ENCODE measurements around the gene KRTAP10-1. TPM values are rescaled to one million over a fixed set of nuclear protein-coding genes. Genes with fewer than 3 reads are reported as not detected.

The KRTAP10-1 gene
- total RNA-seq, 2 experiments from 2014 or later = not detected

DNA sequence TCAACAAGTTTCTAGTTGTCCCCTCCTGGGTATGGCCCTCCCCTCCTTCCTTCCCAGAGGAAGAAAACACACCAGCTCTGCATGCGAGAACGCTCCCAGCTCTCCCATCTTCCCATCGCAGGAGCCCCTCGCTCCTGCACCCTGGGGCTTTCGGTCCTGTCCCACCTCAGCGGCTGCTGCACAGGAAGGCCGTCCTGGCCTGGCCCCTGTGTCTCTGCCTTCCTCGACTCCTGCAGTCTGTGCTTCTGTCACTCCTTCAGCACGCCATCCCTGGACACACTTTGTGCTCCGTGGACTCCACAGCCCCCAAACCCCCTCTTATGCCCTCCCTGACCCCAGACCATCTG, 23.2 kb downstream of the KRTAP10-1 start:
- H3K9me3 Mint-ChIP-seq (ENCODE audit: low read depth) = no peaks in the 10 kb centered on the region
- DNase-seq (no peak), ATAC-seq (no peak)
- H3K4me3 Mint-ChIP-seq = no peak overlapping the region
- no peaks in the 10 kb centered on the region for H3K36me3 Mint-ChIP-seq
- no peaks in the 10 kb centered on the region for H3K27me3 Mint-ChIP-seq
- CTCF ChIA-PET = no interaction called here
- H3K4me1 Mint-ChIP-seq = no peaks in the 10 kb centered on the region
- H3K27ac Mint-ChIP-seq = no peak overlapping the region

DNA sequence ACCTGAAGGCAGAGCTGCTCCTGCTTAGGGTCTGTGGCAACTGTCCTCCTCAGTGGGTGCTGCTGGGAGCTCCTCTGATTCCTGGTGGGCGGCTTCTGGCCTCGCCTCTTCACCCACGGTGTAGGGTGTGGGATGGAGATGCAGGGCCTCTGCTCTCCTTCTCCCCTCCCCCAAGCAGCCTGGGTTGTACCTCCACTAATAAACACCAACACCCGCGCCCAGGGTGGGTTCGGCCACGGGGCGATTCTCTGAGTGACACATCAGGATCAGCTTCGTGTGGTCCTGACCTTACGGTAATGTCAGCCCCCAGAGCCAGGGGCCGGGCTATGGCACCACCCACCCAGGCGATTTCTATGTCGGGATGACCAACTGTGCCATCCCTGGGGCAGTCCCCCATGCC, 23.7 kb downstream of the KRTAP10-1 start:
- DNase-seq = no peak
- CTCF ChIA-PET = no interaction called here
- no peak for ATAC-seq
- Mint-ChIP-seq H3K27ac (no peak overlapping the region), H3K27me3 (no peaks in the 10 kb centered on the region), H3K36me3 (no peaks in the 10 kb centered on the region), H3K4me3 (no peak overlapping the region), H3K9me3 (ENCODE audit: low read depth) (no peaks in the 10 kb centered on the region), H3K4me1 (no peaks in the 10 kb centered on the region)

DNA sequence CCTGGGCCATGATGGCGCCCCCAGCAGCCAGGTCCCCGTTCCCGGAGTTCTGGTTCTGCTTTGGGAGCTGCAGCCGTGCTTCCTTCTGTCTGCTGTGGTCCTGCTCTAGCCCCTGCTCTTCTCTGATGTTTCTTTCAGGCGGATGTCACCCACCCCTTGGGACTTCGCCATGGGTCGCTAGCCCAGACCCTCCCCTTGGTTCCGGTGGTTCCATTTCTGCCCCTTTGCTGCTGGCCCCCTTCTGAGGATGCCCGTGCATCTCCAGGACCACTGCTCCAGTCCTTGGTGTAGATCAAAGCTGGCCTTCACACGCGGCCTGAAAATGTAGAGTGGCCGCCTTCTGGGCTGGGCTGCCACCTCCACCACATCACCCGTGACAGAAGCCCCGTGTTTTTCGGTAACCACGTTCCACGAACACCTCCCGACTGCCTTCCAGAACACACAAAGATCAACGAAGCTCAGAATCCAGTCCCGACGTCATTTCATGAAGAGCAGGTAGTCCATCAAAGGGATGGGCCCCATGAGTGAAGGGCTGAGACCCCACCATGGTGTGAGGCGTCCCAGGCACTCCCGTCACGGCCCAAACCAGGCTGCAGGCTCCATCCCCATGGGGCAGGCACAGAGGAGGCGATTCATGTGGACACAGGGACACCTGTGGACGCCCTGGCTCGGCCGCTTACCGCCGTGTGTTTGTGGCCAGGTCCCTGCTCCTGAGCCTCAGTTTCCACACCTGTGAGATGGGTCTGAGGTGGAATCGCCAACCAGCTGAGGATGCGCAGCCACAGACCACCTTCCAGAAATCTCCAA, 24.4 kb downstream of the KRTAP10-1 start:
- H3K36me3 Mint-ChIP-seq = no peaks in the 10 kb centered on the region
- H3K9me3 Mint-ChIP-seq (ENCODE audit: low read depth) = no peaks in the 10 kb centered on the region
- ATAC-seq = no peak
- CTCF ChIA-PET = interaction anchor here (1.4 to 8.3 kb wide), 2 partner anchors 227 to 278 kb away, joined by 3 to 99 read pairs; no protein-coding TSS in a partner anchor
- H3K4me3 Mint-ChIP-seq = no peak overlapping the region
- peaks cover under 1% of the 10 kb centered on the region for H3K4me1 Mint-ChIP-seq
- no peak overlapping the region for H3K27ac Mint-ChIP-seq
- no peaks in the 10 kb centered on the region for H3K27me3 Mint-ChIP-seq
- no peak for DNase-seq

DNA sequence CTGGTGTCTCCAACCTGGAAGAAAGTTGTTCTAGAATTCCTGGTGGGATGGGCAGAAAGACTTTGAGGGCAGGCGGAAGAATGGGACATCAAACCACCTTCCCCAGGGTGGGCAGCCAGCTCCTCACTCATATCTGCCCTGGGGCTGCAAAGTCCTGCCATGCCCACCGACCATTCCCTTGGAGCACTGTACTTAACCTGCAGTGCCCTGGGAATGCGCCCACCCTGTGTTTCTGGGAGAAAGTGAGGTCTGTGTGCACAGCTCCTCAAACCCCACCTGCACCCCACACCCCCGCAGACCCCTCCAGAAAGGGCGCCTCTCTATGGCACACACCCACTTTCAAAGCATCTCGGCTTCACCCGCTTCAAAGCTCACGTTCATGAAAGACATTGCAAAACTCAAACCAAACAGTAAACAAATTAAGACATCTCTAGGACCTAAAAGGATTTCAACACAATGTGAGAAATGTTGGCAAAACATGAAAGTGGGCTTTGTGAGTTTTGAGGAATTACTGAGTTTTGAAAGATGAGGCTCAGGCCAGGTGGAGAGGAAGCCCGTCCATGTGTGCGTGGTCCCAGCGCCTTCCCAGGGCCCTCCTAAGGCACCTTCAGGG, 25.1 kb downstream of the KRTAP10-1 start:
- Mint-ChIP-seq H3K9me3 (ENCODE audit: low read depth) (no peaks in the 10 kb centered on the region), H3K27ac (no peak overlapping the region), H3K4me3 (no peak overlapping the region), H3K36me3 (no peaks in the 10 kb centered on the region), H3K27me3 (no peaks in the 10 kb centered on the region), H3K4me1 (peaks cover 2% of the 10 kb centered on the region)
- no peak for ATAC-seq
- no peak for DNase-seq
- CTCF ChIA-PET = interaction anchor here (1.4 to 8.3 kb wide), 2 partner anchors 228 to 279 kb away, joined by 3 to 99 read pairs; no protein-coding TSS in a partner anchor

DNA sequence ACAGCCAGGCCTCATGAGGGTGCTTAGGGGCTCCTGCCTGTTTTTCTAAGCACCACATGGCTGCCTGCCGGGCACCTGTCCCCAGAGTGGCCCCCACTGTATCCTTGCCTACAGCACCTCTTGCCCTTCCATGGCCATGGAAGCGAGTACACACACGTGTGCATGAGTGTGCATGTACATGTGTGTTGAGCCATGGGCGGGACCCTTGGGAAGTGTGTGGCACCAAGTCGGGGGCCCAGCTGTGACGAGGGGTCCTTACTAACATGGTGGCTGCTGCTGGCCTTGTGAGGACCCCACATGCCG, 25.8 kb downstream of the KRTAP10-1 start:
- Mint-ChIP-seq H3K9me3 (ENCODE audit: low read depth) (no peaks in the 10 kb centered on the region), H3K27me3 (no peaks in the 10 kb centered on the region), H3K4me3 (no peak overlapping the region), H3K36me3 (no peaks in the 10 kb centered on the region), H3K4me1 (peaks cover 2% of the 10 kb centered on the region), H3K27ac (no peak overlapping the region)
- ATAC-seq (no peak), DNase-seq (no peak)
- CTCF ChIA-PET = interaction anchor here (1.4 to 8.3 kb wide), 2 partner anchors 228 to 280 kb away, joined by 3 to 99 read pairs; no protein-coding TSS in a partner anchor

DNA sequence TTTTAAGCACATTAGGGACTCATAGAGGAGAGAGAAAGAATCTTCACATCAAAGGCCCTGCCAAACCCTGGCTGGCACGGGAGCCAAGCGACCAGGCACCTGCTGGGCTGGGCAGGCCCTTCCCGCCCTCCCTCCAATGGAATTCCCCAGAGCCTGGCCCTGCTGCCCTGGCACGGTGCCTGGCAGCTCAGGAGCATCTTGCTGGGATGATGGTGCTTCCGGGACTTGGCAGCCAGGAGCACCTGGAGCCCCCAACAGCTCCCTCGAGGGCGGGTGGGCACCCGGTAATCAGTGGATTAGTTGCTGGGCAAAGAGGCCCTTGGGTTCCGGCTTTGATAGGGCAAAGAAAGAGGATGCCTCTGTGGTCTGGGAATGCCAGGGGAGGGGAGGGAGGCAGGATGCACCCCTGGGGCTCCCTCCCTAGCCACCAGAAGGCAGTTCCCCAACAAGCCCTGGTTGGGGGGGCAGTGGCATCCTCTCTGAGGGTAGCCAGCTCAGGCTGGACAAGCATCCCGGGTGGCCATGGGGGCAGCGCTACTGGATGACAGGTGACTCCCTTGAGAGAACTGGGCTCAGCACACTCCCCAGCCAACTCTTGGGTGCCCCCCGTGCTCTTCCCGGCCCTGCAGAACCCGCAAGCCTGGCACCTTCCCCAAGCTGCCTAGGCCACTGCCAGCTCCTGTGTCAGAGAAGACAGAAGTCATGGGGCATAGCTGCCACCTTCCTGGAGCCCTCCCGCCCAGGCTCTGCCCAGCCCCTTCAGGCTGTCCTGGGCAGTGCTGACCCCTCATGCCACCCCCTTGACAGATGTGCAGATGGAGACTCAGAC, 26.4 kb downstream of the KRTAP10-1 start:
- Mint-ChIP-seq H3K9me3 (ENCODE audit: low read depth) (no peaks in the 10 kb centered on the region), H3K27me3 (no peaks in the 10 kb centered on the region), H3K4me1 (peaks cover 2% of the 10 kb centered on the region)

DNA sequence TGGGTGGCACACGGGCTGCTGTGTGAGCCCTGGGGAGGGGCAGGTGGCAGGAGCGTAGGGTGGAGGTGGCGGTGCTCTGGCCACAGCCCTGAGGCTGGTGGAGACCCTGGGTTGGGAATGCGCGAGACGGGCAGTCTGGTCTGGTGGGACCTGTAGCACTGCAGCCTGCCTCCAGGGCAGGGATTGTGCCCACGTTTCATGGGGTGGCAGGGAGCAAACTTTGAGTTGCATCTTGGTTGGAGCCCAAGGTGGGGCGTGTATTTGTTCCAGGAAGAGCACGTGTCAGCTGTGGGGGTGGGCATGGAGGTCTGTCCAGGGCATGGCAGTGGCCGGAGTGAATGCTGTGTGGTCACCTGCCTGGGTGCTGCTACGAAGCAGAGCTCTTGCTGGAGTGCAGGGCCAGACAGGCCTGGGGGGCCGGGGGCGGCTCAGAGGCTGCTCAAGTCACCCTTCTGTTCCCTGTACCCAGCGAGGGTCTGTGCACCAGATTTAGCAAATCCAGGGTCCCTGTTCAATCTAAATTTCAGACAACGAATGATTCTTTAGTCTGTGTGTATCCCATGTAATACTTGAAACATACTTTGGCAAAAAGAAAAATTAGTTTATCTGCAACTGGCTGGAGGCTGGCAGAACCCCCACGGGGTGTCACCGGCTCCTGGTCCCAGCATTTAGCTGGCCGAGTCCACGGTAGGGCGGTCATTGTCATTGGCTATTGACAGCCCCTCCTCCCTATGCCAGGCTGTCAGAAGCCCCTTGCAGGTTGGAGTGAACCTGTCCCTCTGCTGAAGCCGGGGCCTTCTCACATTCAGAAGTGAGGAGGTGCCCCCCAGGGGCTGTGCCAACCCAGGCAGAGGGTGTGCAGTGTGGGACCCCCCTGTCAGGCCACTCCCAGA, 27.3 kb downstream of the KRTAP10-1 start:
- CTCF ChIA-PET = interaction anchor here (1.1 to 8.3 kb wide), 2 partner anchors 230 to 281 kb away, joined by 3 to 99 read pairs; no protein-coding TSS in a partner anchor
- no peaks in the 10 kb centered on the region for H3K9me3 Mint-ChIP-seq (ENCODE audit: low read depth)
- DNase-seq = no peak
- peaks cover 2% of the 10 kb centered on the region for H3K4me1 Mint-ChIP-seq
- no peaks in the 10 kb centered on the region for H3K36me3 Mint-ChIP-seq
- no peaks in the 10 kb centered on the region for H3K27me3 Mint-ChIP-seq
- no peak overlapping the region for H3K4me3 Mint-ChIP-seq
- ATAC-seq = no peak
- no peak overlapping the region for H3K27ac Mint-ChIP-seq

More for the DNA sequence above, 26.4 kb downstream of the KRTAP10-1 start:
- Mint-ChIP-seq H3K36me3 (no peaks in the 10 kb centered on the region), H3K4me3 (no peak overlapping the region), H3K27ac (no peak overlapping the region)
- CTCF ChIA-PET = interaction anchor here (1.1 to 8.3 kb wide), 2 partner anchors 229 to 280 kb away, joined by 3 to 99 read pairs; no protein-coding TSS in a partner anchor
- ATAC-seq = no peak
- no peak for DNase-seq

DNA sequence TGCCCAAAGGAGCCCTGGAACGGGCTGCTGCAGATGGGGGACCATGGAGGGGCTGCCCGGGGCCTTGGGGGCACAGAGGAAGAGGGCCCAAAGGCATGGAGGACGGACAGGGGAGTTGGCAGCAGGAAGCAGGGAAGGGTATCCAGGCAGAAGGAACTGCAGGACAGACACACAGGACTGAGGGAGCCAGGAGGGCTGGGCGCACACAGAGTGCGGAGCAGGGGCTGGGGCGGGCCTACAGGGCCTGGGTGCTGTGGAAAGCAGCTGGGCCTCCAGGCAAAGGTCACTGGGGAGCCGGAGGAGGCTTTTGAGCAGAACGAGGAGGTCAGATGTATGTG, 28.1 kb downstream of the KRTAP10-1 start:
- no peak for DNase-seq
- H3K27me3 Mint-ChIP-seq = no peaks in the 10 kb centered on the region
- H3K27ac Mint-ChIP-seq = no peak overlapping the region
- H3K36me3 Mint-ChIP-seq = no peaks in the 10 kb centered on the region
- no peak overlapping the region for H3K4me3 Mint-ChIP-seq
- ATAC-seq = no peak
- CTCF ChIA-PET = interaction anchor here (2.4 to 8.3 kb wide), 3 partner anchors 230 to 288 kb away, joined by 21 to 99 read pairs (median 47); partner anchors contain the start of gene UBE2G2
- H3K4me1 Mint-ChIP-seq = peaks cover 8% of the 10 kb centered on the region
- H3K9me3 Mint-ChIP-seq (ENCODE audit: low read depth) = no peaks in the 10 kb centered on the region

DNA sequence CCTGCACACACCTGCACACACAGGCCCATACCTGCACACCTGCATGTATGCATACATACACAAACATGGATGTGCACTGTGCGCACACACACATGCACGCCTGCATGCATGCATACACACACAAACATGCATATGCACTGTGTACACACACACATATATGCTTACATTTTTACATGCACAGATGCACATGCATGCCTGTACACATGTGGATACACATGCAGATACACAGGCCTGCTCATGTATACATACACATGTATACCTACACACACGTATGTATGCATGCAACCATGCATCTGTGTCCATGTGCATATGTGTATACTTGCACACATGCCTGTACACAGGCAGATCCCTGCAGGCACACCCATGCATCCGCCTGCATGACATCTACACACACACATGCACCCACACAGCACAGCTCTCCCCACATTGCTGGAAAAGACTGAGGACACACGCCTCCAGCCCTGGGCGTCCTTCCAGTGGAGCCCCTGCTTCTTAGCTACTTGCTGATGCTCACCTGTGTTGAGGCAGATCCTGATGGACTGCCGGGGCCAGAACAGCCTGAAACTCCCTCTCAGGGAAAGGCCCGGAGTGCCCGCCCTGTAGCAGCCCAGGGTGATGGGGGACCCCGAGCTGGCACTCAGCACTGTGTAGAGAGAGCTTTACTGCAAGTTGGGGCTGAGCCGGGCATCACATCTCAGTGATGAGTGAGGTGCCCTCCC, 28.6 kb downstream of the KRTAP10-1 start:
- Mint-ChIP-seq H3K4me1 (peaks cover 9% of the 10 kb centered on the region), H3K36me3 (no peaks in the 10 kb centered on the region), H3K27ac (no peak overlapping the region), H3K4me3 (no peak overlapping the region), H3K9me3 (ENCODE audit: low read depth) (no peaks in the 10 kb centered on the region), H3K27me3 (no peaks in the 10 kb centered on the region)
- ATAC-seq (no peak), DNase-seq (no peak)
- CTCF ChIA-PET = interaction anchor here (0.7 to 8.3 kb wide), 30 partner anchors 8 to 373 kb away, joined by 3 to 99 read pairs (median 4); partner anchors contain the start of gene UBE2G2

DNA sequence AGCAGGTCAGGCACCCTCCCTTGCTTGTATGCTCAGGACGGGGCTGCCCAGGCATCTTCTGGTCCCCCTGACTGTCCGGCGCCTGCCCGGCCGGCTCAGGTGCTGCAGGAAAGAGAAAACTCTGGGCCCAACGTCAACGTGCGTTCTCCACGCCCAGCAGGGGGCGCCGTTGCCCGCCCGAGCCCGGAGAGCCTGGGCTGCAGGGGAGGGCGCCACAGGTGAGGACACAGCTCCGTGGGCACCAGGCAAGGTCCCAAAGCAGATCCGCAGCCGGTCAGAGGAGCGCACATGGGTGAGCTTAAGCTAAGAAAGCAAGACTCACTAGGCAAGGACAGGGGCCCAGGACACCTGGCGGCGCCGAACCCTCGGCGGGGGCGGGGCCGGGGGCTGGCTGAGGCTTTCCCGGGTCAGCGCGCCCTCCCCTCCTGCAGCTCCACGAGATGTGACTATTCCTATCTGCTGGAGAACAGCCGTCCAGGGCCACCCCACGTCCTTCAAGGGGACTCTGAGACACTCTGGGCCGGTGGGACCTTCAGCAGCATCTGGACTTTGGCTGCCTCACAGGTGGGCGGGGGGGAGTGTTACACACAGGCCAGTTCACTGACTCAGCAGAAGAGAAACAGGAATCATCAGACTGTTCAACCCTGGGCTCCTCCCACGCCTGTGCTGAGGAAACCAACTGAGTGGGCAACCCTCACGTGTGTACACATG, 29.3 kb downstream of the KRTAP10-1 start:
- CTCF ChIA-PET = interaction anchor here (0.6 to 8.3 kb wide), 38 partner anchors 9 to 373 kb away, joined by 3 to 99 read pairs (median 4); partner anchors contain the start of gene UBE2G2
- peak; percentile 89 for ATAC-seq
- Mint-ChIP-seq H3K4me1 (peaks cover 9% of the 10 kb centered on the region), H3K9me3 (ENCODE audit: low read depth) (no peaks in the 10 kb centered on the region), H3K4me3 (no peak overlapping the region), H3K27ac (no peak overlapping the region), H3K27me3 (no peaks in the 10 kb centered on the region), H3K36me3 (no peaks in the 10 kb centered on the region)
- DNase-seq = peak; percentile 80

DNA sequence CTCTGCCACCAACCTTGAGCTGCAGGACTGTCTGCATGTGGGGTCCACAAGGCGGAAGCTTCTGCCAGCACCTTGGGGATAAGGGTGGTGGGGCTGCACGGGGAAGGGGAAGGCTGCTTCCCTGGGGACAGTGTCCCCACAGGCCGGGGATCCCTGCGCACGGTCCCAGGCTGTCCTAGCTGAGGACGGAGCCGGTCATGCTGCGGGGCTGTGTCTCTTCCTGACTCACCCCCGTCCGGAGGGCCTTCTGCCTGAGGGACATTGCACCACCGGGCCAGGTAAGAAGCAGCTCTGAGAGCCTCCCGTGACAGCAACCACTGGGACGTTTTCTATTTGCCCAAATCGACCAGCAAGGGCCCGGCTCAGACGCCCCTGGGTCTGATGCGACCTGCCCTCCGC, 29.9 kb downstream of the KRTAP10-1 start:
- H3K27ac Mint-ChIP-seq = no peak overlapping the region
- H3K4me1 Mint-ChIP-seq = peaks cover 9% of the 10 kb centered on the region
- H3K36me3 Mint-ChIP-seq = no peaks in the 10 kb centered on the region
- H3K4me3 Mint-ChIP-seq = no peak overlapping the region
- no peaks in the 10 kb centered on the region for H3K9me3 Mint-ChIP-seq (ENCODE audit: low read depth)
- H3K27me3 Mint-ChIP-seq = no peaks in the 10 kb centered on the region
- DNase-seq = no peak
- no peak for ATAC-seq
- CTCF ChIA-PET = interaction anchor here (0.6 to 8.3 kb wide), 34 partner anchors 9 to 374 kb away, joined by 3 to 99 read pairs (median 4); partner anchors contain the start of gene UBE2G2
